Activated B cell treated with CpG ODN at 0.5 μM for 24 hours (primary cell): ENCODE measurements around the gene CDC73. TPM values are rescaled to one million over a fixed set of nuclear protein-coding genes. Genes with fewer than 3 reads are reported as not detected.

ENCODE experiments used
- ATAC-seq: fragments of 200-7000 bp; cut with Tn5 transposase; one replicate; pipeline ENCODE4 v1.10.0; 2021; ENCODE audit warnings: low read depth, mild to moderate bottlenecking, moderate library complexity
- CTCF ChIA-PET: fragments of 350-600 bp; sonication (Branson Sonifier 250); formaldehyde crosslinking; loops from one replicate; lab custom pipeline; 2021; ENCODE audit warnings: antibody characterized with exemption; lab: Charles Lee
- POLR2A ChIA-PET: fragments of 350-600 bp; sonication (Branson Sonifier 250); formaldehyde crosslinking; loops from one replicate; lab custom pipeline; 2021; ENCODE audit warnings: antibody characterized with exemption; lab: Charles Lee
- DNase-seq: peaks from one replicate; pipeline ENCODE4 v3.0.0; 2022
- H3K27ac Mint-ChIP-seq: one replicate; pipeline ENCODE4 v1.8.0; 2020; ENCODE audit warnings: mixed read lengths
- H3K27me3 Mint-ChIP-seq: one replicate; pipeline ENCODE4 v1.8.0; 2021; ENCODE audit warnings: mixed read lengths
- H3K36me3 Mint-ChIP-seq: one replicate; pipeline ENCODE4 v1.8.0; 2021; ENCODE audit warnings: low read depth, mixed read lengths
- H3K4me1 Mint-ChIP-seq: one replicate; pipeline ENCODE4 v1.8.0; 2021; ENCODE audit warnings: mixed read lengths
- H3K4me3 Mint-ChIP-seq: one replicate; pipeline ENCODE4 v1.8.0; 2020; ENCODE audit warnings: mild to moderate bottlenecking, mixed read lengths
- H3K9me3 Mint-ChIP-seq: one replicate; pipeline ENCODE4 v1.8.0; 2020; ENCODE audit warnings: mixed read lengths
- CTCF ChIP-seq: fragments of 200-600 bp; IDR thresholded peaks from one replicate; pipeline ENCODE4 v1.8.0; 2022; ENCODE audit warnings: antibody characterized with exemption, mild to moderate bottlenecking
- intact Hi-C: fragments of 100-400 bp; cut with micrococcal nuclease; formaldehyde crosslinking; loops from one replicate; pipeline ENCODE4 v1.15.1; 2024
- total RNA-seq: library from RNA; stranded (reverse); gene quantifications from 2 replicates; pipeline ENCODE4 v1.2.3, GENCODE V29; 2022

CDC73 gene
- 55.9 and 59.1 TPM in 2 replicates for total RNA-seq

DNA sequence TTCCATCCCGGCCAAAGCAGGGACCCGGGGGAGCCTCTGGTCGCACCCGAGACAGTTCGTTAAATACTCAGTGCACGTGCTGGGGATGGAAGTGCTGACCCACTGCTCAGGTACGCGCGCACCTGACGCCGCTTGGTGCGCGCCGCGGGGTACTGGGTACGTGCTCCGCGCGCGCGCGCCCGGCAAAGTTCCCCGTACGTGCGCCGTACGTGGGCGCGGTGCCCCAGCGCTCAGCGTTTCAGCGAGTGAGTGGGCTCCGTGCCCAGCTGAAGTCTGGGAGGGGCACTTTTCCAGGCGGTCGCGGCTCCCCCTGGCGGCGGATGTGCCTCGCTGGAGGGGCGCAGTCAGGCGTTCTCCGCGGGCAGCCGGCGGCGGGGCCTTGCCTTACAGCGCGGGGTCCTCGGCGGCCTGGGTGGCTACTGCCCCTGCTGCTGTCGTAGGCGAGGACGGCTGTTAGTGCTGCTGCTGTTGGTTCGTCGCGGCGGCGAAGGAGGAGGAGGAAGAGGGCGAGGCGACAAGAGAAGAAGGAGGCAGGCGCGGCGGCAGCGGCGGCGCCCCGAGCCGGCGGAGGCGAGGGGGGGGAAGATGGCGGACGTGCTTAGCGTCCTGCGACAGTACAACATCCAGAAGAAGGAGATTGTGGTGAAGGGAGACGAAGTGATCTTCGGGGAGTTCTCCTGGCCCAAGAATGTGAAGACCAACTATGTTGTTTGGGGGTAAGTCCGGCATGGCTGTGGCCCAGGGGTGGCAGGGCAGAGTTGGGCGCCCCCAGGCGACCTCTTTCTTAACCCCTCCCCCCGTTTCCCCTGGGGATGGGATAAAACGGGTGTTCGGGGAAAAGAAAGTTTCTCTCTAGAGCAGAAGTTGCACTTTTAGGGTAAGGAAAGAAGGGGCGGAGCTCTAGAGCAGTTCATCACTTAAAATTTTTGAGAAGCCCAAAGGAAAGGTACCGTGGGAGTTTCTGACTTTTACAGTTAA lies at the start of gene CDC73:
Gene CDC73, plus strand, starts transcription at position 416 of the 978 bp plus-strand sequence. Its CDS starts 170 bp downstream, at position 586.
- Mint-ChIP-seq H3K4me1 (peaks cover 43% of the 10 kb centered on the region), H3K27ac (peak within 1 kb of the TSS; percentile 94), H3K9me3 (no peaks in the 10 kb centered on the region), H3K4me3 (peak within 1 kb of the TSS; percentile 93), H3K27me3 (no peaks in the 10 kb centered on the region), H3K36me3 (peaks cover 23% of the 10 kb centered on the region)
- ChIA-PET CTCF (interaction anchor here (0.6 to 1.6 kb wide), 9 partner anchors 10 to 648 kb away, joined by 3 to 9 read pairs (median 4); partner anchors contain the start of genes GLRX2, RO60 and UCHL5), POLR2A (interaction anchor here (0.7 to 4.1 kb wide), 9 partner anchors 16 to 648 kb away, joined by 3 to 42 read pairs (median 5); partner anchors contain the start of genes GLRX2, RGS2, RO60 and UCHL5)
- DNase-seq (peak; percentile 99), ATAC-seq (peak; percentile 90)
- peak; percentile 17 for TF ChIP-seq CTCF
- intact Hi-C loops = loop anchor here (1.0 to 5.0 kb wide), 10 partner anchors 17 to 1167 kb away; partner anchors contain the start of genes GLRX2, RGS1, RO60 and UCHL5

DNA sequence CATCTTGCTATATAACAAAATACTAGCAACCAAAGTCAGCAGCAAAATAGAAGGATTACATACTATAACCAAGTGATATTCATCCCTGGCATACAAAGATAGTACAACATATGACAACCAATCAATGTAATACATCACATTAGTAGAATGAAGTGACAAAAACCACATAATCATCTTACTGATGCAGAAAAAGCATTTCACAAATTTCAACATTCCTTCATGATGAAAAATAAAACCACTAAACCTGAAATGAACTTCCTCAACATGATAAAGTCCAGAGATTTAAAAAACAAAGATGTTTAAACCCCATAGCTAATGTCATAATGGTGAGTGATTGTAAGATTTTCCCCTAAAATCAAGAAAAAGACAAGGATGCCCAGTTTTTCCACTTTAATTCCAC lies 43.8 kb upstream of the CDC73 start:
- Mint-ChIP-seq H3K4me3 (no peak overlapping the region), H3K36me3 (peaks cover 55% of the 10 kb centered on the region), H3K9me3 (no peaks in the 10 kb centered on the region), H3K27me3 (no peaks in the 10 kb centered on the region), H3K4me1 (no peaks in the 10 kb centered on the region), H3K27ac (no peak overlapping the region)
- POLR2A ChIA-PET = interaction anchor here (0.6 kb wide), 1 partner anchor 16 kb away, joined by 5 read pairs; no protein-coding TSS in a partner anchor
- intact Hi-C loops = no loop called here
- no peak for DNase-seq
- no peak for TF ChIP-seq CTCF
- CTCF ChIA-PET = no interaction called here
- no peak for ATAC-seq

DNA sequence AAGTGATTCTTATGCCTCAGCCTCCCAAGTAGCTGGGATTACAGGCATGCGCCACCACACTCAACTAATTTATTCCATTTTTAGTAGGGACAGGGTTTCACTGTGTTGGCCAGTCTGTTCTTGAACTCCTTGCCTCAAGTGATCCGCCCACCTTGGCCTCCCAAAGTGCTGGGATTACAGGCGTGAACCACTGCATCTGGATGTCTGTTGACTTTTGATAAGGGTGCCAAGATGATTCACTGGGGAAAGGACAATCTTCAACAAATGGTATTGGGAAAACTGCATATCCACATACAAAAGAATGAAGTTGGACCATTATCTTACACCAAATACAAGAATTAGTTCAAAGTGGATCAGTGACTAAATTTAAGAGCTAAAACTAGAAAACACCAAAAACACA lies 42.6 kb upstream of the CDC73 start:
- ChIA-PET CTCF (no interaction called here), POLR2A (no interaction called here)
- Mint-ChIP-seq H3K9me3 (no peaks in the 10 kb centered on the region), H3K4me1 (peaks cover 5% of the 10 kb centered on the region), H3K27ac (no peak overlapping the region), H3K36me3 (peaks cover 63% of the 10 kb centered on the region), H3K4me3 (no peak overlapping the region), H3K27me3 (no peaks in the 10 kb centered on the region)
- no peak for ATAC-seq
- intact Hi-C loops = no loop called here
- TF ChIP-seq CTCF = no peak
- DNase-seq = no peak

- POLR2A ChIA-PET = interaction anchor here (1.2 to 1.4 kb wide), 2 partner anchors 16 to 25 kb away, joined by 3 read pairs; partner anchors contain the start of gene UCHL5
- CTCF ChIA-PET = interaction anchor here (0.7 kb wide), 1 partner anchor 25 kb away, joined by 3 read pairs; the partner anchor contains the start of gene UCHL5
Measured at GRCh38 chr1:193083365-193084088, 38.3 kb upstream of the CDC73 start.

More at GRCh38 chr1:193083365-193084088, 38.3 kb upstream of the CDC73 start:
- ATAC-seq (peak; percentile 72), DNase-seq (no peak)
- intact Hi-C loops = loop anchor here (2.0 kb wide), 1 partner anchor 15 kb away; no protein-coding TSS in a partner anchor
- no peak overlapping the region for H3K27ac Mint-ChIP-seq
- no peaks in the 10 kb centered on the region for H3K27me3 Mint-ChIP-seq
- H3K4me3 Mint-ChIP-seq = no peak overlapping the region
- peaks cover 5% of the 10 kb centered on the region for H3K4me1 Mint-ChIP-seq
- H3K36me3 Mint-ChIP-seq = peaks cover 58% of the 10 kb centered on the region
- no peaks in the 10 kb centered on the region for H3K9me3 Mint-ChIP-seq
- TF ChIP-seq CTCF = no peak
